Amniotic epithelial cell (primary cell): ENCODE data around the gene PITRM1.

Experiments
- DNase-seq: peaks from one replicate; pipeline ENCODE4 v3.0.0-alpha.2; 2010; ENCODE audit warnings: low read depth

Gene PITRM1

DNA sequence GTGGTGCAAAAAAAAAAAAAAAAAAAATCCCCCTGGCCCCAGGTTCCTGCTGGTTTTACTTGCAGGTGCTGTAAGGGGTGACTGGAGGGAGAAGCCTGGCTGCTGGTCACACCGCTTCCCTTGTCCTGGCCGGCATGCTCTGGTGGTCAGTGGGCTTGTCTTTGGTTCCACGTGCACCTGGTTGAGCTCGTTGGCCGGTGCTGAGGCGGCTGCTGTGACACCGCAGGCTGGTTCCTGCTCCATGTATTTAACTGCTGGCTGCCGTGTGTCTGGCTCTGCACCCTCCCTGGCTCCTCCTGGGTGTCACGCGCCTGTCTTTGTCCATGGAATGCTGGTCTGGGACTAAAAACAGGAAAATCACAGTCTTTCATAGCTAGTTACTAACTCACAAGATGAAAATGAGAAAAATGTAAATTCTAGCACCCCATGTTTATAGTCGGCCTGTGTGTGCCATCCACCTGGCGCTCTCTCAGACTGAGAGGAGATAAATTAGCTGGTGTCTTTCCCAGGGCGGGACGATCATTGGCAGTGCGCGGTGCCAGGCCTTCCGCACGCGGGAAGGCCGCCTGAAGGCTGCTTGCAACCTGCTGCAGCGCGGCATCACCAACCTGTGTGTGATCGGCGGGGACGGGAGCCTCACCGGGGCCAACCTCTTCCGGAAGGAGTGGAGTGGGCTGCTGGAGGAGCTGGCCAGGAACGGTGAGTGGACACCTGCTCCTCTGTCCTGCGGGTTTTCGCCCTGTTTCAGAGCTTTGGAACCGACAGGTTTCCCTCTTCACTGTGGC is 71.5 kb downstream of the PITRM1 start:
- no peak for DNase-seq

DNA sequence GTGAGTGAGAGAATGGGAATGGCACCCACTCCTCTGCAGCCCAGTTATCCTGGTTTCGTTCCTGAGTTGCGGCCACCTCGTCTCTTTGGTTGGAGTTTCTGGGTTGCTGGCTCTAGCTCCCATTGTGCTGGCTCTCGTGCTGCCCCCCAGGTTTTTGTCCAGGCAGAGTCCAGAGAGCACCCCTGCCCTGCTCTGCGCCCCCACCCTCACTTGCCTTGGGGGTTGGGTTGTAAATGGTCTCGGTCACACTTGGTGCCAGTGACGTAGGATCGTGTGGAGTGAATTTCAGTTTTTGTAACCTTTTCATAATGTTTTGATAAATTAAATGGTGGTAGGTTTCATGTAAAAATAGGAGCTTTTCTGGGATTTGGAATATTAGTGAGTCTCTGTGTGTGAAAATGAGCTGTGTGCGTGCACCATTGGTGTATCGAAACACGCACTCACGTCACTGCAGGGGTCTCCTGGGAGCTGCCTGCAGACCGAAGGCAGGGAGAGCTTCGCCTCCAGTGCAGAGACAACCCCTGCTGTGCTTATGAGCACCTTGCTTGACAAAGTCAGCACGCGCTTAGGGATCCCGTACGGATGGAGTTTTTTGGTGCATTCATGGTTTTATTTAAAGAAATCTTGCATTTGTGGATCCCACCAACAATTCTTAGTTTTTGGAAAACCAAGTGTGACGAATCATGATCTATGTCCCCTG is 72.3 kb downstream of the PITRM1 start:
- DNase-seq, result no peak

DNA sequence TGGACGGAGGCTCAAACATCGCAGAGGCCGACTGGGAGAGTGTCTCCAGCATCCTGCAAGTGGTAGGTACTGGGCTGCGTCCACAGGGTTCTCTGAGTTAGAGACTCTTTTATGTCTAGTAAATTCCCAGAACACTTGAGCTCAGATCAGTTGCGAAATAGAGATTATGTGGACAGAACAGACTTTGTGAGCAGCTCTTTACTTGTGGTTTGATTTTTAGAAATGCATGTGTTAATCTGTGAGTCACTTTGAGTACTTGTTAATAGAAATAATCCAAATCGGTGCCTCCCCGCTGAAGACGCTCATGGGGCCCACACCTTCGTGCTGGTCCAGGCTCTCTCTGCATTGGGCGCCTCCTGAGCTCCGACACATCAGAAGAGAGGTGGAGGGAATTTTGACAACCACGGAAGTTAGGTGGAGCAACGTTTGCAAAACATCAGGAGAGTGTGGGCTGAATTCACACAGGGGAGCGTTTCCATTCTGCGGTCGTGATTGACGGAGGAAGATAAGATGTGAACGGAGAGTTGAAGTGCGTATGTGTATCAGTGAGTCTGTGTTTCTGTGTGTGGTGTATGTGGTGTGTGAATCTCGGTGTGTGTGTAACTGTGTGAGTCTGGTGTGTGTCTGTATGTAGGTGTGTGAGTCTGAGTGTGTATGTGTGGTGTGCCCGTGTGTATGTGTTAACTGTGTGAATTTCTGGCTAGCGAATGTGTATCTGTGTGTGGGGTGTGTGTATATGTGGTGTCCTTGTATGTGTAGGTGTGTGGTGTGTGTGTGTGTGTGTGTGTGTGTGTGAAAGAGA is 73.1 kb downstream of the PITRM1 start:
- DNase-seq, result peak; percentile 98

DNA sequence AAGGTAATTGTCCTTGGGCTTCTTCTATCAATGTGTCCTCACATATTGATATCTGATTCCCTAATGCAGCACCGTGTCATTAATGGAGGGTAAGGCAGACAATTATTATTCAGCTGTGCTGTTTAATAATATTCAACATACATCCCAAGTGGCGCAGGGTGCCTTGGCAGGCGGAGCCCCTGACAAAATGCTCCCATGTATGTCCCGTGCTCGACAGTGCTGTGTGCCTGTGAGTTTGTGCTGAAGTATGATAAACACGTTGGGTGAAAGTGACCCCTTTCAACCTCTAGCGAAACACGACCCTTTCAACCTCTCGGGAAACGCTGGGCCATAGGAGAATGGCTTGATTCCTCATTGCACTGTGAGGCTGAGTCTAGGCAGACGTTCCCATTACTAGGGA is 73.9 kb downstream of the PITRM1 start:
- DNase-seq, result no peak

DNA sequence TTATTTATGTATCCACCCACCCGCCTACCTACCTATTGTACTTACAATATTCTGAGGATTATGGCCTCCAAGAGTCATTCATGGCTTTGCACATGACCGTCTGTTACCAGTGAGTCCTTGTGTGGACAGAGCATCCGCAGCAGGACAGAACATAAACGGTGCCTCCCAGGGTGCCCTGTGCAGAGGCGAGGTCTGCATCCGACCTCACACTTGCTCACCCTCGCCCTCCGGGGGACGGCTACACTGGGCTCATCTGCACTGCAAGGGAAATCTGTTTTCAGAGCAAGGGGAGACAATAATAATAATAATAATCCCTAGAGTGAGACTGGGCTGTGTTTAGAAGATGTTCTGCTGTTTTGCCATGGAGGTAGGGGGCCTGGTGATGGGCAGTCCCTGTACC is 75.4 kb downstream of the PITRM1 start:
- no peak for DNase-seq

DNA sequence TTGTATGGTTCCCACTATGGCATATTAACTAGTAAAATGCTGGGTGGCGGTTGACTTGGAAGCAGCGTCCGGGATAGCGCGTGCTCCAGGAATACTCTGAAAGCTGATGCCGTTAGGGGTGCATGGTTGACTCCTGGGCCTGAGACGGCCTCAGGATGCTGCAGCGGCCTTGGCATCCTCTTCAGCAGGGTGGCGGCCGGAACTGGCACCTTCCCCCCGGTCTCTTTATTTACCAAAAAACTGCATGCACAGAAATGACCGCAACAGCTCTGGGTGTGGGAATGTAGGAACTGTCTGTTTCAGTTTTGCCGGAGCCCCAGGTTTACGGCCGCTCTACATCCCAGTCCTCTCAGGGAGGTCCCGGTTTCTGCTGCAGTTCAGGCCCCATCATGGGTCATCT is 76.4 kb downstream of the PITRM1 start:
- peak; percentile 41 for DNase-seq

DNA sequence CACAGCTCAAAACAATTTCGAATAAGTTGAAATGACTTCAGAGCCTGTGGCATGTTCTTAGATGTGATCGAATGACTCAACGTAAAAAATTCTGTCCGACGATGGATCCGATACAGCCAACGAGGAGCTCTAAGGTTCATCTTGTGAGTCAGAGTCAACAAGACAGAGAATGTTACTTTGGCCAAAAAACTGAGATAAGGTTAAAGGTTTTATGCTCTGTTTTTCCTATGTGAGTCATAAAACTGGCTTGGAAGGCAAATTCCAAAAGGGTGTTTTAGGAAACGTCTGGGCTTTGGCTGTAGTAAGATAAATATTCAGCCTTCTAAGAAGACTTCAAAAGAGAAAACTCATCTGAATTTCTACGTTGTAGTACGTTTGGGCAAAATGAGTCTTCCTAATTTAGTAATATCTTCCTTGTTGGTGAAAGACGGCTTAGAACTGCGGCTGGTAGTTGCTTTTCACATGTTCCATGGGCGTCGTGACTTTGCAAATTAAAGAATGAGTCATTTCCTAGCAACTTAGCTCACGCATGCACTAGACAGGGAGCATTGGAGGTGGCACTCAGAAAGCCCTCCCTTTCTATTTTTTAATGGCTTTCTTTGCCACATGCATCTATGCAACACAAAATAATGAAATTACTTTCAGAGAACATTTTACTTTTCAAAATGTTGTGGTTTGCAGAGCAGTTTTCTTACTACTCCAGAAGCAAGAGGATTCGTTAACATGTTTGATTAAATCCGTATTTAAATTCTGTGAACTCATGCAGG is 77.0 kb downstream of the PITRM1 start:
- peak; percentile 100 for DNase-seq

DNA sequence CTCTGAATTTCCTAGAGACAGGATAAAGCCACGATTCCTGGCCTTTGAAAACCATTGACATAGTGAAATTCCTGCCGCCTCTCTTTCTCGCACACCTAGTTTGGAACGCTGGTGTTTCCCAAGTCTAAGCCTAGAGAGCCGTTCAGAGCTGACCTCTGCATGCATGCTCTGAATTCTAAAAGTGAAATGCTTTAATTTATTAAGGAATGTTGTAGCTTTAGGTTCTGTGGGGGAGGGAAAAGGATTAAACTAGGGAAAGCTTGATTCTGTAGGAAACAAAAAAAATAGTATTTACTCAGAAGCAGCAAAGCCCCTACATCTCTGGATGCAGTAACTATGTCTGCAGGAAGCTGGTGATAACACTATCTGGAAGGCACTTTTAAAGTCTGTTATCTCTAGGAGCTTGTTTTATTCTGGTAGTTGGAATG is 78.0 kb downstream of the PITRM1 start:
- DNase-seq, result peak; percentile 82

DNA sequence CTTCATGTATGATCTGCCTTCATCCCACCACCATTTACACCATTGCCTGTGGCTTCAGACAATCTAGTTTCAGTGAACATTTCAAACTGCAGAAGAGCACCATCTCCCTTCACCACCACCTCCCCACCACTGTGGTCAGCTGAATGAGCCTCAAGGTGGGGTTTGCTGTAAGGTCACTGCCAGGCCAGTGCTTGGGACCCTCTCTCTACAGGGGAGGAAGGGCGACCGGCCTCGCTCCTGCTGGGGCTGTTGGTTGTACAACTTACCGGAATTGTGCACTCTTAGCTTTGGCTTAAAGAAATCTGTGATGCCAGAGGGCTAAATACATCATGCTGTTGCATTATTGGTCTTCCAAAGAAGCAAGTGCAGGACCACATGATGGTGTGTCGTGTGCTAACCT is 78.6 kb downstream of the PITRM1 start:
- DNase-seq, result no peak

DNA sequence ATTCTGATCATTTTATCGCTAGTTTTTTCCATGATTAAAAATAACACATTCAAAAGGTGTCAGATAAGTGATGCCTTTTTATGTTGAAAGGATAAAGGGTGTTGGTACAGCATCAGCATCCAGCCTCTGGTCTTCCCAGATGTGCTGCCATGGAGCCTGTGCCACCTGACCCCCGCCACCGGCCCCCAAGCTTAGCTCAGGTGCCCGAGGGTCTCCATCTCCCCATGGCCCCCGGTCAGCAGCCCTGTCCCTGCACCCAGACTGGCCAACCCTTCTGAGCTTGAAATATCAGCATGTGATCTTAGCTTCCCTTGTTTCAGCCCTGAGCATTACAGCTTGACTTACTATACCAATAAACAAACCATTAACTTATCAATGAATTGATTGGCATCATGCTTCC is 80.7 kb downstream of the PITRM1 start:
- no peak for DNase-seq

DNA sequence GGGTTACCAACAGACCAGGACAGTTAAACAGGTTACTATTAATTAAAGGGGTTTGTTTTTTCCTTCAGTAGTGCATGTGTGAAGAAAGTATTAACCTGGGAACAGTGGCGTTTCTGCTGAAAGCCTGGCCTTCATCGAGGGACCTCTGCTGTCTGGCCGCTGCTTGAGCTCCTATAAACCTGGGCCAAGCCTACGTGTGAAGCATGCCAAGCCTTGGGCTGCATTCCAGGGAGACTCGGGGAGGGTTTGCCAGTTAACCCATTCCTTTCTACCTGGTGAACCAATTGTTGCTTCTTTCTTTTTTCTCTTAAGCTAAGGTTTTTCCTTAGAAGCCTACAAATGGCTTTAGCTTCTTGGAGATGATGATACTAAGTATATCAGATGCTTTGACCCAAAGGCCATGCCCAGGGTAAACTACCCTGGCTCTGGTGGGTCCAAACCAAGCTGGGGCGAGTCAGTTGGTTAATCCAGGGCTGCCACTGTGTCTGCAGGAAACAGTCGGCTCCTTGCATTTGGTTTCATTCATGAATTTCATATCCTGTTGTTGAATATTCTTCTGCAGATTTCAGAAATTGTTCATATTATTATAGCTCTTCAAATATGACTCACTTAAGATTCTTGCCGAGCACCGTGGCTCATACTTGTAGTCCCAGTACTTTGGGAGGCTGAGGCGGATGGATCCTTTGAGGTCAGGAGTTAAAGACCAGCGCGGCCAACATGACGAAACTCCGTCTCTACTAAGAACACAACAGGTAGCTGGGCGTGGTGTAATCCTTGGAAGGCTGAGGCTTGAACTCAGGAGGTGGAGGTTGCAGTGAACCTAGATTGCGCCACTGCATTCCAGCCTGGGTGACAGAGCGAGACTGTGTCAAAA is 81.4 kb downstream of the PITRM1 start:
- peak; percentile 95 for DNase-seq

DNA sequence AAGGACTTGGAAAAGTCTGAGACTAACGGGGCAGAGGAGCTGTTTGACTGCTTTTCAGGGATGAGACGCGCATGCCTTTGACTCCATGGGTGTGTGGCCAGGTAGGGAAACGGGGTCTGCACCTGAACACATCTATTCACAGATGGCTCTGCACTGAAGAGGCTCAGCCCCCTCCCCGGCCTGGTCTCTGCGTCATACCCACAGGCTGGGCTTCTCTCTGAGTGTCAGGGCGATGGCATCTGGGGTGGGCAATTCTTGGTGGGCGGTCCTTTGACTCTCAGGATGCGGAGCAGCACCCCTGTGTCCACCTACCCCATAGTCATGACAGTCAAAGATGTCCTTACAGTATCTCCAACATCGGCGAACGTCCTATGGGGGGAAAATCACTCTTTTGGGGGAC is 82.2 kb downstream of the PITRM1 start:
- DNase-seq, result no peak
